ENCODE results near the gene APBA2.

Gene APBA2

DNA sequence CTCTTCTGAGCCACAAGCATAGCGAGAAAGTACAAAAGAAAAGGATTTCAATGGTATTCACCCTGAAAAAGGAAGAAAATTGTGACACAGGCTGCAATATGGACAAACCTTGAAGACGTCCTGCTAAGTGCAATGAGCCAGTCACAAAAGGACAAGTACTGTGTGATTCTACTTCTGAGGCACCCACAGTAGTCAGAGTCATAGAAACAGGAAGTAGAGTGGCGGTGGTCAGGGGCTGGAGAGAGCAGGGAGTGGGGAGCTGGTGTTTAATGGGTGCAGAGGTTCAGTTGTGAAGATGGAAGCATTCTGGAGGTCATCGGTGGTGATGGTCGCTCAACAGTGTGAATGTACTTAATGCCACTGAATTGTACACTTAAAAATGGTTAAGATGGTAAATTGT, 180.5 kb downstream of the APBA2 start:
- FAIRE-seq = no peak

- FAIRE-seq = no peak
Observed at GRCh38 chr15:29066838-29067237, 181.1 kb downstream of the APBA2 start.

DNA sequence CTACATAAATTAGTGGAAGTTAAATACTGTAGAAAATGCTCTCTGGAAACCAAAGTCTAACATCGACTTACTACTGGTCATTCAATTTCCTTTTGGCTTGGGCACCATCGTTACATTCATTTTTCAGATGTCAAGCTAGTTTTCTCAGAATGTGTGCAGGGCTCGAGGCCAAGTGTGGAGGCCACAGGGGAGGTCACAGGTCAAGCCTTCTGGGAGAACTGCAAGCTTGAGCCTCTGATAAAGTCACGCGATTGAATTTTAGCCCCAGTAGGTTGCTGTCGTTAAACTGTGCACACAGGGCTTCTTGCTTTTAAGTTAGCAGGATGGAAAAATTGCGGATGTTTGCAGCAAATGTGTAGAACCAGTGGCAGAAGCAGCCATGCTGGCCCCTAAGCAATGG, 182.2 kb downstream of the APBA2 start:
- no peak for FAIRE-seq

DNA sequence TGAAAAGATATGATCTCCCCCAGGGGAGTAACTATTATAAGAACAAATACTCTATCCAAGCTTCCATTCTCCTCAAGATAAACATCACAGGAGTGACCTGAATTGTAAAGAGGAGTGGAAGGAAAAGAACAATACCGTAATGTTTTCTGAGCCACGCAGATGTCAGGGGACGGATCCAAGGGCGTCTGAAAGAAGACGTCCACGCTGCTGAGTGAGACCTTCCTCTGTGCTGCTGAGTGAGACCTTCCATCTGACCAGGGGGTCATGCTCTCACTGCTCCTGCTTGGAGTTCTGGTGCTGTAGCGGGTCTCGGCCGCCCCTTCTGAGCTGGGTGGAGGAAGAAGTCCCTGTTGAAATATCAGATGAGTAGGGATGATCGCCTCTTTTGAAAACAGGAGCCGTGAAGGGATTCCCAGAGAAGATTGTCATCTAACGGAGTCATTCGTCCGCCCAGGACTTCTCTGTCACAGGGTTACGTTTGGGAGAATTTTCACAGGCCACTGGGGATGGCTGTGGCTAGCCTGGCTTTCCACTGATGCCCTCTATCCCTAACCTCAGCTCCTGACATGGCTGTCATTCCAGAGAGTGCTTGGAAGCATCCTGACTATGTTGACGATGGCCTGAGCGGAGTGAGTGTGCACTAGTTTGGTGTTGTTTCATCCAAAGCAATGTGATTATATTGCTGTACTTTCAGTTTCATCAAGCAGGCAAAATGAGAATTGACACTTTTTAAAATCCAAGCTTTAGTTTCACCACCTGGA, 184.9 kb downstream of the APBA2 start:
- no peak for FAIRE-seq

DNA sequence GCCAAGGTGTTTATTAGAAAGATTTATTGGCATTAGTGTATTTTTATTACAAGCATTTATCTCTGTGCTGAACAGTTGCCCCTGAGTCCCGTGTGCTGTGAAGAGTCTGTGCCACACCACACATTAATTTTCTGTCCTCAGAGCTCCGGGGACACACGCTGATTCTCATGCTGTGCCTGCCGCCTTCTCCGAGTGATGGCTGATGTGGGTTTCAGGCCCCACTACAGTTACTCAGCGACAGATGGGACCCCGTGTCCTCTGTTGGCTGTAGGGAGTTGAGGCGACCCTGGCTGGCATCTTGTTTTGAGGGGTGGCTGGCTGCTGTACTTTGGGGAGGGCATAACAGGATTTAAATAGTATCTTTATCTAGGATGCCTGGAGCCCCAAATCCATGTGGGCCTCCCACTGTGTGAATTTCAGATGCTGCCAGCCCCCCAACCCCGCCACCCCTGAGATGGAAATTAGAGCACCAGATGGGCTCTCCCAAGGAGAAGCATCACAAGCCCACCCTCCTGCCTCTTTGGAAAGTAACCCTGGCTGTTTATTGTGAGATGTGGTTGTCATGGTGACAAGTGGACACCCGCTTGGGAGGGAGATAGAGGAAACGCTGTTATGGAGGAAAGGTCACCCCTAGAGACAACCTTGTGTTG, 185.6 kb downstream of the APBA2 start:
- no peak for FAIRE-seq

DNA sequence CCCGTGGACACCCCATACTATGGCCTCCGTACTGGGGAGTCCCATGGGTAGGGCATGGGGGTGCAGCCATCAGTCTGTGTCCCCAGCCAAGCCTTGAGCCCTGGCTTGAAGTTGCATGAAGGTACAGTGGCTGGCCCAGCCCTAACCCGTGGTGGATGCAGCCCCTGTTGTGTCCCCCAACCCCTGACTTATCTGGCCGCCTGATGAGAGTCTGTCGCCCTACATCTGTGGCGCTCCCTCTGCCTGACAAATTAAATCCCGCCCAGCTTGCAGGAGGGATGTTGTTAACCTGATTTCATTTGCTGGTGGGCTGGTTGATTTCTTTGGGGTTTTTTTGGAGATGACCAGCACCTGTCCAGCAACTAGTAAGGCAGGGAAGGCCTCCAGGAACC, 186.1 kb downstream of the APBA2 start:
- no peak for FAIRE-seq

DNA sequence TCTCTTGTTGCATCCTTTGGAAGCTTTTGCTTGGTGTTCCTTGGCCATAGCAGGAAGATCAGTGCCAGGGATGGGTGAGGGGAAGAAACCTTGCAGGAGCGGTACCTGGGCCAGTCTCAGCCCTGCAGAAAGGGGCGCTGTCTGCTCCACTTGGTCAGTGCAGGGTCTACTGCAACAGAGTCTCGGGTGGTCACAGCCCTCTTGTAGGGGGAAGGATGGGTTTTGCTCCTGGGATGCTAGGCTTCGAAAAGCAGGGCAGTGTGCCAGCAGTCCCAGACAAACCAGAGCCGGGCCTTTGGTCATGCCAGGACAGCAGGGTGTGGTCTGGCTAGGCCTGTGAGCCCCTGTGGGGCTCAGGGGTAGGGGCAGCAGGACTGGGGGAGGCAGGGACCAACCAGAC, 186.7 kb downstream of the APBA2 start:
- FAIRE-seq = no peak

DNA sequence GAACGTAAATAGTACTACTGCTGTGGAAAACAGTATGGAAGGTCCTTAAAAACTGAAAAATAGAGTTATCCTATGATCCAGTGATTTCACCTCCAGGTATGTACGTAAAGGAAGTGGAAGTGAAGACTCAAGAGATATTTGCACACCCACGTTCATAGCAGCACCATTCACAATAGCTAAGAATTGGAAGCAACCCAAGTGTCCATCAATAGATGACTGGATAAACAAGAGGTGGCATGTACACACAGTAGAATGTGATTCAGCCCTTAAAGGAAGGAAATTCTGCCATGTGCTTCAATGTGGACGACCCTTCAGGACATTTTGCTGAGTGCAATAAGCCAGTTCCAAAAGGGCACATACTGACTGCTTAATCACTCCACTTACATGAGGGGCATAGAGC, 188.3 kb downstream of the APBA2 start:
- no peak for FAIRE-seq

DNA sequence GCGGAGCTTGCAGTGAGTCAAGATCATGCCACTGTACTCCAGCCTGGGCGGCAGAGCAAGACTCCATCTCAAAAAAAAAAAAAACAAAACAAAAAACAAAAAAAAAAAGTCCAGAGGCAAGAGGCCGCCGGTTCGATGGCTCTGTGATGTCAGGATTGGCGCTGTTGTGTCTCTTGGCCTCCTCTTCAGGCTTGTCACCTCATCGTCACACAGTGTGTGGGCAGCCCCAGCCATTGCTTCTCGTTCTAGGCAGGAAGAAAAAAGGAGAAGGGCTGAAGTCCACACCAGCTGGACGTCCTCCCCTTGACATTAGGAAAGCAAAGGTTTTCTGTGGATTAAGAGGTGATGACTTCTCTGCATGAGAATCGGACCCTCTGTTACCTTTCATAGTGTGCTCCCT, 192.8 kb downstream of the APBA2 start:
- no peak for FAIRE-seq

DNA sequence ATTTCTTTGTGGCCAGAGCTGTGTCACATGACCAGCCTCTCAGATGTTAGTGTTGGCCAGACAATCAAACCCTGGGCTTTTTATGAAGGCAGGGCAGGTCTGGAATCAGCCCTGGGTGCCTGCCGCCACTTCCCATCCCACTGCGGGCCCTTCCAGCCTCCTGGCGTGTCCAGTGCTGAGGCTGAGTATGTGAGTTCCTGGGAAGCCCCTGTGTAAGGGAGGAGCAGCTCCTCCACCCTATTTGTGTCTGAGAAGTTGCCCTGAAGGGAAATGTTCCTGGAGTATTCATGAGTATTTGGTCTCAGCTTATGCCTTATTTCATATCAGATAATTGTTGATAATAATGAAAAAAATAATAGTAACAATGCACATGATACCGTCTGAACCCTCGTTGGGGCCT, 193.7 kb downstream of the APBA2 start:
- no peak for FAIRE-seq

- no peak for FAIRE-seq
Observed at GRCh38 chr15:29081781-29082180, 196.0 kb downstream of the APBA2 start.

- FAIRE-seq = no peak
Observed at GRCh38 chr15:29083161-29083560, 197.4 kb downstream of the APBA2 start.

DNA sequence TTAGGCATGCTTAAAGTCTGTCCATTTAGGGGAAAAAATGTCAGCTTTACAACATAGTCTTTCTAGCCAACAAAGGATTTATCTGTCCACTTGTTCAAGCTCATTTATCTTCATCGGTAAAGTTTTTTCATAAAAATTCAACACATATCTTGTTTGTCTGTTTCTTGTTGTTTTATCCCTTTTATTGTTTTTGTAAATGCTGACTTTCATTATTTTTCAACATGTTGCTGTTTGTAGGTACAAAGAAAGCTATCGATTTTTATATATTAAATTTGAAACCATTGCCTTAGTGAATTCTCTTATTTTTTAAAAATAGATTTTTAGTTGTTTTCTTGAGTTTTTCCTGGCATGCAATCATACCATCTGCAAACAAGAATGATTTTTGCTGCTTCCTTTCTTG, 198.1 kb downstream of the APBA2 start:
- peak; percentile 9 for FAIRE-seq

DNA sequence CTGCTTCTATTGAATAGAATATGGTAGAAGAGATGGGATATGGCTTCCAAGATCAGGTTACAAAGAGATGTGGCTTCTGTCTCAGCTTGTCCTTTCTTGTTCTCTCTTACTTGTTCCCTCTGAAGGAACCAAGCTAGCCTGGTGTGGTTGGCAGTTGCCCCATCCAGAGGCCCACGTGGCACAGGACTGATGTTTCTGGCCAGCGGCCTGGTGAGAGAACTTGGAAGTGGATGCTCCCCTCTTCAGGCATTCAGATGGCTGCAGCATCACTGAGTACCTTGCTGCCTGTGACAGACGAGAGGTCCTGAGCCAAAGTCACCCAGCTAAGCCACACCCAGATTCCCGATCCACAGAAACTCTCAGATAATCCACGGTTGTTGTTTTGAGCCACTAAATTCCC, 200.2 kb downstream of the APBA2 start:
- no peak for FAIRE-seq

- FAIRE-seq = no peak
Observed at GRCh38 chr15:29086891-29087290, 201.1 kb downstream of the APBA2 start.

GRCh38 chr15:29087521-29088285, 201.9 kb downstream of the APBA2 start:
- no peak for FAIRE-seq

- FAIRE-seq = no peak
Observed at GRCh38 chr15:29088666-29089065, 202.9 kb downstream of the APBA2 start.

GRCh38 chr15:29089731-29090616, 204.2 kb downstream of the APBA2 start:
- FAIRE-seq = no peak

DNA sequence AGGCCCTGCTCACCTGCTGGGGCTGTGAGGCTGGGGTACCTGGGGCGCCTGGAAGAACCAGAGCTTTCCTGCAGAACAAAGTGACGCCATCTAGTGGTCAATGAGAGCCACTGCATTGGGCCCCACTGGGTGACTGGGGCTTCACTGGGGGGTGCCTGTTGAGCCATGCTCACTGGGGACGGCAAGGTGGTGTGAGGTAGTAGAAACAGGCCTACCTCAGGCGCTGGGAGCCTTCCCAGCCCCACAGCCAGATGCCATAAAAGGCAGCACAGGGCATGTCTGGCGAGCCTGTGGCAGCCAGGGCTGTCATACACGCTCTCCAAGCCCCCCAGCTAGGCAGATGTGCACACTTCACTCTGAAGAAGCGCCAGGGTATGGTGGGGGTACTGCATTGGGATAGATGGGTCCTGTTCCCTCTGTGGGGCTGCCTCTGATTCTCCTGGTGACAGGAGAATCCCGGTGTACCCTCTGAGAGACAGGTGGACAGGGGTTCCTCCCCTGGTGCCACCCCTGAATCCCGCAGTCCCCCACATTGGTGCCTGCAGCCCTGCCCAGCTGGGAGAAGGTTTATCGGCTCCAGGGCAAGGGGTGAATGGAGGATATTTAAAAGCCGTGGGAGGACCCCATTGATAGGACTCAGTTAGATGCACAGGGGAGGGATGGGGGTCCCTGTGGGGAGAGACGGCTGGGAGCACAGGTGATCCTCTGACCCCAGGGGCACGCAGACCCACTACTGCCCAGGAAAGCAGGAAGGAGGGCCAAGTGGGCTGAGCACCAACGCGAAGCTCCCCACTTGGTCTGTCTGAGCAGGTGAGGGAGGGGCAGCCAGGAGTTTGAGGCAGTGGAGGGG, 205.1 kb downstream of the APBA2 start:
- FAIRE-seq = no peak

DNA sequence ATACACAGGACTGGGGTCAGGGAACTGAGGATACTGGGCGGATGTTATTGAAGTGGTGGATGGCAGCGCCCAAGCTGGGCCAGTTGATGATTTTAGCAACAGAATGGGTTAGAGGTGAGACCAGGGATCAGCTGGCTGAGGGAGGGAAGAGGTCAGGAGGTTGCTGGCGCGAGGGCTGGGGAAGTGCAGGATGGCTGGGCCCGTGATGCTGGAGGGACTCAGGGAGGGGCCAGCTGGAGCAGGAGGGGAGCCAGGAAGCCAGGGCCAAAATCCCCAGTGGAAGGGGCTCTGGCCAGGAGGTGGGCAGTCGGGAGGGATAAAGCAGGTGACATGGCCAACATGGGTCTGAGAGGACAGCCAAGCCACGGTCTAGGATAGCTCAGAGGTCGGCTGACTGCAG, 205.9 kb downstream of the APBA2 start:
- no peak for FAIRE-seq

GRCh38 chr15:29092376-29093064, 206.7 kb downstream of the APBA2 start:
- FAIRE-seq = no peak

Measured in A204.1 (cell line).